NCI-H226 (cell line): ENCODE results near the gene PYY.
"Not testable (repeated sequence)": the region's sequence is repeated elsewhere in the genome, so short reads cannot be mapped to it uniquely, and the experiment has no call there.

Experiments used
- DNase-seq: peaks from one replicate; pipeline ENCODE4 v3.0.0-alpha.2; 2015

The PYY gene

GRCh38 chr17:43953746-43954145, at the start of gene PYY:
TSS of gene PYY (minus strand) at chr17:43953940. CDS start at chr17:43953483, 457 bp downstream.
- no peak for DNase-seq

GRCh38 chr17:44002141-44002848, 48.6 kb upstream of the PYY start:
- peak; percentile 79 for DNase-seq

- no peak for DNase-seq
Measured at GRCh38 chr17:44001461-44001920, 47.8 kb upstream of the PYY start.

DNA sequence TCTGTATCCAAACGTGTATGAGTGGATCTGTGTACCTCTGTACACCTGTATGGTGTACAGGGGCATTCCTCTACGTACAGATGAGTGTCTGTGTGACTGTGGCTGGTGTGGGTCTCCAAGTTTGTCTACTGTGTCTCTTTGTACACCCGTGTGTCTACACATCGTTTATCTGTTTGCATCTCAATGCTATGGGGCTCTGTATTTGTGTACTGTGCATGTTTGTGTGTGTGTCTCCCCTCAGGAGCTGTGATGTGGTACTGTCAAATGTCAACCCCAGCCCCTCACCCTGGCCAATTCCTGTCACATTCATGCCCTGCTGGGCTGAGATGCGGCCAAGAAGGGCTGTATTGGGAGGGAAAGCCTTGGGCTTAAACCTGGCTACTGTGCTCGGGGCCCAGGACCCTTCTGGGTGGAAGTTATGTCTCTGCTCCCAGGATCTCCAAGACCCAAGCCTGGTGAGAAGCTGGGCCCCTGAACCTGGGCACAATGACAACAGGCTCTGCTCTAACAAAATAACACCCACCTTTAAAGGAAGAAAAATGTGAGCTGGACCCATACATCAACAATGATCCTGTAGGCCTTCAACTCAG, 47.2 kb upstream of the PYY start:
- no peak for DNase-seq

DNA sequence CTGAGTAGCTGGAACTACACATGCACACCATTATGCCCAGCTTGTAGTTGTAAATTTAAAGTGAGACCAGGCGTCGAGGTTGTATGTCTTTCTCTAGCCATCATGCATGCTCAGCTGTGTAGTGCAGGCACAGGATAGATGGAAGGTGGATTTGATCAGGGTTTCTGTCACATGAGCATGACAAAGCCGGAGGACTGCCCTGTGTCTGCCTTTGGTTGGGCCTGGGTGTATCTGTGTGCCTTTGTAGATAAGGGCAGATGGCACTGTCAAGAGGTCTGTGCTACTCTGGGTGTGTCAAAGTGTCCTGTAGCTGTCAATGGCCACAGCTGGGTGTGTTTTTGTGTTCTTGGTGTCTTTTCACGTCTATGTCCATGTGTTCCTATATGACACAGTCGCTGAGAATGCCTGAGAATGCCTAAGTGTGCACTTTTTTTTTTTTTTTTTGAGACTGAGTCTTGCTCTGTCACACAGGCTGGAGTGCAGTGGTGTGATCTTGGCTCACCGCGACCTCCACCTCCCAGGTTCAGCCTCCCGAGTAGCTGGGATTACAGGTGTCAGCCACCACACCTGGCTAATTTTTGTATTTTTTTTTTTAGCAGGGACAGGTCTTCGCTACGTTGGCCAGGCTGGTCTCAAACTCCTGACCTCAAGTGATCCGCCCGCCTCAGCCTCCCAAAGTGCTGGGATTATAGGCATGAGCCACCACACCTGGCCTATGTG, 46.6 kb upstream of the PYY start:
- DNase-seq, result no peak

GRCh38 chr17:43999024-43999423, 45.3 kb upstream of the PYY start:
- DNase-seq, result no peak

- DNase-seq, result peak; percentile 69
Measured at GRCh38 chr17:43998552-43998951, 44.8 kb upstream of the PYY start.

- not testable (repeated sequence) for DNase-seq
Measured at GRCh38 chr17:43997180-43997579, 43.4 kb upstream of the PYY start.

- no peak for DNase-seq
Measured at GRCh38 chr17:43995150-43995471, 41.4 kb upstream of the PYY start.

- peak; percentile 37 for DNase-seq
Measured at GRCh38 chr17:43994272-43995149, 40.8 kb upstream of the PYY start.

GRCh38 chr17:43992641-43993040, 38.9 kb upstream of the PYY start:
- no peak for DNase-seq

DNA sequence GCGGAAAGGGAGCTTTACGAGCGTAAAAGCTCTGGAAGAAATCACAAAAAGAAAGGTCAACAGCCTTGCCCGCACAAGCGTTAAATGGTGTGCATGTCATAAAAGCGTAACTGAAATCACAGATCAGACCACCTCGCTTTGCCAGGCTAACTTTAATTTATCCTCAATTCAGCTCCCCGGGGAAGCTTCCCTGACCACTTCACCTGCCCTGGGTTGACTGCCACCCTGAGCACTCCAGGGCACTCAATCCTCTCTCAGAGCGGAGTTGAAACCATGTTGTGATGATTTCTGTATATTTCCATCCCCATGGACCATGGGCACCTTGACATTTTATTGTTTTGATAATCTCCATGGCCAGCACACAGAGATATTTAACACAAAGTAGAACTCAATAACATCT, 34.6 kb upstream of the PYY start:
- no peak for DNase-seq

DNA sequence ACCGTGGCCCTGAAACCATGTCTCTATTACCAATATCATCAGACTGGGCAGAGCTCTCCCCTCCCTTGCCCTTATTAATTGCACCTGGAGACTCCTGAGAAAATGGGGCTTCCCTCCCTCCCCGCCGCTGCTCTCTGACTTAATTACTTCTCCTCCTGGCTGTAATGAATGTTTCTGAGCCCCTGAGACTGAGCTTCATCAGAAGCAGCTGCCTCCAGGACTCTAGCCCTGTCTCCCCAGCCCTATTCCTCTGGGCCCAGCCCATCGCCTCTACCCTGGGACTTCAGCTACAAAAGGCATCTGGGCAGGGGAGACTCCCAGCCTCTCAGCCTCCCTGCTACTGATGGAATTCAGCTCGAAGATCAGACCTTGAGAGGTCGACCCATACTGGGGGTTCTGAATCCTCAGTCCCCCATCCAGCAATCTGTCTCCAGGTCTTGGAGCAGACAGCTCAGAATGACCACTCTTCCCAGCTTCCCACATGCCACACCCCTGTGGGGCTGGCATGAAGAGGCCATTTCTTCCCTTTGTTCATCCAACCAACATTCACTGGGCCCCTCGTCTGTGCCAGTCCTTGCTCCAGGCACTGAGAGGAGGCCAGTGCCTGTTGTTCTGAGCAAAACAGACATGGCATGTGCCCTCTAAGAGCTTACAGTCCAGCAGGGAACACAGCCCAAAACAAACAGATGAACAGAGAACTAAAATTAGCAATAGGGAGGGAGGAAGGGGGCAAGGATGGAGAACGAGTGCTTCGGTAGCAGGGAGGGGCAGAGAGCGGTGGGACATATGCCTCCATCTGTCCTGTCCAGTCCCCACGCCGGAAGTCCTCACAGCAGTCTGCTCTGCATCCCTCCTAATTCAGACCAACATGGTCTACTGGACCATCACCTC, 33.6 kb upstream of the PYY start:
- DNase-seq, result no peak

DNA sequence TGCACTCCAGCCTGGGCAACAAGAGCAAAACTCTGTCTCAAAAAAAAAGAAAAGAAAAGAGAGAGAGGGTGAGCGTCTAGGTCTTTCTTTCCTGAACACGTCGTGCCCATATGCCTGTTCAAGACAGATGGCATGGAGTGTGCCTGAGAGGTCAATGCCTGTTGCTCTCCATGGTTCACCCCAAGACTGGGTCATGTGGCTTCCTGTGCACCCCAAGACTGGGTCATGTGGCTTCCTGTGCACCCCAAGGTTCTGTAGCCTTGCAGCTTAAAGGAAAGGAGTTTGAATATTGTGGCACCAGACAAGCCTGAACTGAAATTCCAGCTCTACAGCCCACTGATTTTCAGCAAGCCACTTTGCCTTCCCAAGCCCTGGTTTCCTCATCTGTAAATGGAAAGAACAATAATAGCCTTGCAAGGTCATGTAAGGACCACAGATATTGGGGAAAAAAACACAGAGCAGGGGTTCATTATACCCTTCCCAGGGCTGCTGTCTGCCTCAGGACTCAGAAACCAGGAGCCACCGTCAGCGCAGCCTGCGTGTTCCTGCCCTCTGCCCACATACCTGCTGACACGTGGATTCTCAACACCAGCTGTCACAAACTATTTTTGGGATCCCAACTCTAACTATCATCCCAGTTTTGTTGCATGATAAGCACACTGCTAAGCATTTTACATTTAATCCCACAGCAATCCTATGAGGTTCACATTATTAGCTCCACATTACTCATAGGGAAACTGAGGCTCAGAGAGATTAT, 32.7 kb upstream of the PYY start:
- DNase-seq, result no peak

DNA sequence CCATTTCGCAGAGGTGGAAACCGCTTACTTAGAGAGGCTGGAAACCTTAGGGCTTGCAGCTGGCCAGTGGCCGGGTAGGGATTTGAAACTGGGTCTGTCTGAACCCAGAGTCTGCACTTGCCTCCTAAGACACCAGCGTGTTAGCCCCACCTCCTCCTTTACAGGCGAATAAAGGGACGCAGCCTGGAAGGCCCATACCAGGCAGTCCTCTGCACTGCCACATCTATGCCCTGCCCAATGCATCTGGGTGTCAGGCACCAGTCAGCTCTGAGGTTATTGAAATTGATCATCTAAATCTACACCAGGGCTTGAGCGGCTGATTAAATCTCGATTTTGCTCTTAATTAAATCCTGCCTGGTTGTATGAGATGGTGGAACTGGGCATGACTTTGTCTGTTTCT, 30.8 kb upstream of the PYY start:
- no peak for DNase-seq

DNA sequence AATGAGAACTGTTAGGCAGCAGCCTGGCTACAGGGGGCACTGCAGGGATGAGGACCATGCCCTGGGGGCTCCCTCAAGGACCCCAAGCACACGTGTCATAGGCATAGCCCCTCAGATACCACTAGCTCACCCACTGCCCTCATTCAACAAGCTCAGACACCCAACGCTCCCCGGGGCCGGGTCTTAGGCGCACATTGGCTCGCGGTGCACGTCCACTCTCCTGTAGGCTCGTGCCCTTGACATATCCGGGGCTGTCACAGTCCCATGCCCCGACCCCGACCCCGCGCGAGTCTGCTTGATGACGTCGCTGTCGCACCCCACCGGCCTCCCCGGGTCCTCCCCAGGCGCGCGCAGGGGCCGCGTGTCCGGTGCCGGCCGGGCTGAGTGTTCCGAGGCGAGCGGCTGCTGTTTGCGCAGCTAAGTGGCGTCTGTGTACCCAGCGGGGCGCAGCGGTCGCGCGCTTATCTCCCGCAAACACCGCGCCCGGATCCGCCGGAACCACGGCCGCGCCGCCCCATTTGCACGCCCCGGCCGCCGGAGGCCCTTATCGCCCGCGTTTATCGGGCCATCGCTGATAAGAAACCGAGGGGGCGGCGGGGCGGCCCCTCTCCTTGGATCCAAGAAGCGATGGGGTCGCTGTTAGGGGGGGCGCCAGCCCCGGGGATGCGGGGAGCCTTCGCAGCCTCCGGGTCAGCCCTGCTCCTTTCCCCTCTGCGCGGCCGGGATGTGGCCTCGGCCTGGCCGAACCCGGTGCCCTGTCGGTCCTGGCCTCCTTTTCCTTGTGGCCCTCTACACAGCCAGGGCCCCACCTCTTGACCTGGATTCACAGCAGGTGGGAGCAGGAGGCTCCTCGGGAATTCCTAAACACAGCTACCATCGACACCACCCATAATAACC, 30.0 kb upstream of the PYY start:
- no peak for DNase-seq

GRCh38 chr17:43983196-43983514, 29.4 kb upstream of the PYY start:
- no peak for DNase-seq

DNA sequence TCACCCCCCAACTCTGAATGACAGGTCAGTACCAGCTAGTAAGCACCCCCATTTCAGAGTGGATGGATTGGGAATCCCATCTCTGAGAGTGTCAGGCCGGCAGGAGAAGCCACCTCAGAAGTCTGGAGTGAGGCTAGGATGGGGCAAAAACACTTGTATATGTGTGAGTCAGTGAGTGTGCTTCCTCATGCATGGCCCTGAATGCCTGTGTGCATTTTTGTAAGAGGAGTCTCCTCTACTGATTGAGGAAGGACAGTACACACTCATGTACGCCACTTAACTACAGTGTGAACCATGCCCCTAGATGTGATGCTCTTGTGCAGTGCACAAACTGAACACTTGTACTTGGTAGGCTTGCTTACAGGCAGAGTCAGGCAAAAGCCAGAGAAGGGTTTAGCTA, 28.4 kb upstream of the PYY start:
- DNase-seq, result no peak

GRCh38 chr17:43979671-43980070, 25.9 kb upstream of the PYY start:
- DNase-seq, result no peak

- DNase-seq, result no peak
Measured at GRCh38 chr17:43979011-43979410, 25.3 kb upstream of the PYY start.

DNA sequence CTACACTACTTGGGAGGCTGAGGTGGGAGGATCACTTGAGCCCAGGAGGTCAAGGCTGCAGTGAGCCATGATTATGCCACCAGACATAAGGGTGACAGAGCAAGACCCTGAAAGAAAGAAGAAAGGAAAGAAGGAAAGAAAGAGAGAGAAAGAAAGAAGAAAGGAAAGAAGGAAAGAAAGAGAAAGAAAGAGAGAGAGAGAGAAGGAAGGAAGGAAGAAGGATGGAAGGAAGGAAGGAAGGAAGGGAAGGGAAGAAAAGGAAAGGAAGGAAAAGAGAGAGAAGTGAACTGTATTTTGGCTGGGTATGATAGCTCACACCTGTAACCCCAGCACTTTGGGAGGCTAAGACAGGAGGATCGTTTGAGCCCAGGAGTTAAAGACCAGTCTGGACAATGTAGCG, 24.3 kb upstream of the PYY start:
- no peak for DNase-seq
